Vagina (tissue), 2 donors: ENCODE data around the gene EHD1. TPM values are rescaled to one million over a fixed set of nuclear protein-coding genes. Genes with fewer than 3 reads are reported as not detected.

Experiments
- DNase-seq, 2 donors: peaks; one replicate each; pipeline ENCODE4 v3.0.0-alpha.2; 2017; ENCODE audit errors: extremely low spot score in 2 of 2
- H3K27ac ChIP-seq: fragments of 200-600 bp; sonication (generic); one replicate; pipeline ENCODE4 v1.5.1; 2019
- H3K27me3 ChIP-seq: fragments of 200-600 bp; sonication (generic); one replicate; pipeline ENCODE4 v1.5.1; 2019
- H3K36me3 ChIP-seq, 2 donors: fragments of 200-600 bp; sonication (generic); one replicate each; pipeline ENCODE4 v1.5.1; 2017 to 2019
- H3K4me1 ChIP-seq: fragments of 200-600 bp; sonication (generic); one replicate; pipeline ENCODE4 v1.5.1; 2019
- H3K4me3 ChIP-seq, 2 donors: fragments of 200-600 bp; sonication (generic); 1 replicate in 1 of 2; 2 replicates in 1 of 2; pipeline ENCODE4 v1.5.1; 2016 to 2019
- H3K9me3 ChIP-seq: fragments of 200-600 bp; sonication (generic); one replicate; pipeline ENCODE4 v1.5.1; 2019
- CTCF ChIP-seq, 3 experiments: fragments of 450-650 bp in 2 of 3; fragments of 200-600 bp in 1 of 3; sonication (generic) in 1 of 3; IDR thresholded peaks; one replicate each; pipeline ENCODE4 v1.5.1; 2017 to 2019; ENCODE audit warnings: antibody characterized with exemption in 3 of 3, mild to moderate bottlenecking in 2 of 3, moderate library complexity in 2 of 3
- POLR2A ChIP-seq, 2 donors: fragments of 450-650 bp; IDR thresholded peaks; one replicate each; pipeline ENCODE4 v1.6.1; 2017; ENCODE audit warnings: antibody characterized with exemption in 2 of 2, mild to moderate bottlenecking in 2 of 2, moderate library complexity in 2 of 2
- POLR2AphosphoS5 ChIP-seq, 2 donors: sonication (generic); formaldehyde crosslinking; IDR thresholded peaks; one replicate each; pipeline ENCODE4 v1.9.0; 2017; ENCODE audit warnings: antibody characterized with exemption in 2 of 2, mild to moderate bottlenecking in 2 of 2, low read depth in 1 of 2; ENCODE audit not compliant: insufficient read depth in 1 of 2
- intact Hi-C: fragments of 100-400 bp; cut with DNase I; formaldehyde crosslinking; loops from one replicate; pipeline ENCODE4 v1.15.1; 2023
- total RNA-seq: library from RNA; depleted of rRNA; stranded (reverse); fragments of >200 nt; gene quantifications from one replicate; pipeline ENCODE4 v1.2.3, GENCODE V29; 2016

The EHD1 gene
- total RNA-seq, 1 donor from 2014 or later, result 61.6 TPM

GRCh38 chr11:64916040-64916774 lies 37.8 kb upstream of the EHD1 start:
- Histone ChIP-seq H3K9me3 (no peaks in the 10 kb centered on the region), H3K4me3 (peak overlapping the region; percentile 52 to 89), H3K4me1 (peaks cover 34% of the 10 kb centered on the region), H3K36me3 (peaks cover 0 to 31% of the 10 kb centered on the region in 2 donors), H3K27me3 (no peaks in the 10 kb centered on the region), H3K27ac (peak overlapping the region; percentile 85)
- intact Hi-C loops, result loop anchor here (10.0 kb wide), 1 partner anchor 1301 kb away; the partner anchor contains the start of gene PLAAT3
- TF ChIP-seq CTCF (IDR thresholded peaks at IDR 0.05), result no peak
- TF ChIP-seq POLR2AphosphoS5 (IDR thresholded peaks at IDR 0.05; ENCODE audit: insufficient read depth in 1 of 2, low read depth in 1 of 2), result no peak
- TF ChIP-seq POLR2A (IDR thresholded peaks at IDR 0.05), result no peak
- no peak for DNase-seq

GRCh38 chr11:64915376-64915887 lies 37.0 kb upstream of the EHD1 start:
- Histone ChIP-seq H3K27me3 (no peaks in the 10 kb centered on the region), H3K4me1 (peaks cover 34% of the 10 kb centered on the region), H3K36me3 (peaks cover 3 to 39% of the 10 kb centered on the region in 2 donors), H3K4me3 (peak overlapping the region; percentile 52 to 89), H3K27ac (peak overlapping the region; percentile 85), H3K9me3 (no peaks in the 10 kb centered on the region)
- TF ChIP-seq POLR2A (IDR thresholded peaks at IDR 0.05) (no peak), CTCF (IDR thresholded peaks at IDR 0.05) (no peak), POLR2AphosphoS5 (IDR thresholded peaks at IDR 0.05; ENCODE audit: insufficient read depth in 1 of 2, low read depth in 1 of 2) (no peak)
- no peak for DNase-seq
- intact Hi-C loops, result loop anchor here (10.0 kb wide), 1 partner anchor 1301 kb away; the partner anchor contains the start of gene PLAAT3

GRCh38 chr11:64914123-64914522 lies 35.7 kb upstream of the EHD1 start:
- Histone ChIP-seq H3K4me1 (peaks cover 33% of the 10 kb centered on the region), H3K27ac (no peak overlapping the region), H3K9me3 (no peaks in the 10 kb centered on the region), H3K36me3 (peaks cover 3 to 52% of the 10 kb centered on the region in 2 donors), H3K27me3 (no peaks in the 10 kb centered on the region), H3K4me3 (no peak overlapping the region)
- DNase-seq, result no peak
- intact Hi-C loops, result loop anchor here (10.0 kb wide), 1 partner anchor 1299 kb away; the partner anchor contains the start of gene PLAAT3
- no peak for TF ChIP-seq POLR2A (IDR thresholded peaks at IDR 0.05)
- no peak for TF ChIP-seq CTCF (IDR thresholded peaks at IDR 0.05)

GRCh38 chr11:64913171-64913727 lies 34.8 kb upstream of the EHD1 start:
- Histone ChIP-seq H3K27me3 (no peaks in the 10 kb centered on the region), H3K4me1 (peaks cover 25% of the 10 kb centered on the region), H3K4me3 (no peak overlapping the region), H3K36me3 (peaks cover 3 to 60% of the 10 kb centered on the region in 2 donors), H3K9me3 (no peaks in the 10 kb centered on the region), H3K27ac (no peak overlapping the region)
- no peak for DNase-seq
- intact Hi-C loops, result loop anchor here (10.0 kb wide), 1 partner anchor 1298 kb away; the partner anchor contains the start of gene PLAAT3
- TF ChIP-seq POLR2A (IDR thresholded peaks at IDR 0.05) (no peak), POLR2AphosphoS5 (IDR thresholded peaks at IDR 0.05; ENCODE audit: insufficient read depth in 1 of 2, low read depth in 1 of 2) (no peak), CTCF (IDR thresholded peaks at IDR 0.05) (no peak)
